Left lobe of liver (tissue), 2 donors: ENCODE results near the gene DPCD. TPM values are rescaled to one million over a fixed set of nuclear protein-coding genes. Genes with fewer than 3 reads are reported as not detected.

Experiments
- ATAC-seq: fragments of 200-7000 bp; cut with Tn5 transposase; one replicate; pipeline ENCODE4 v1.9.1; 2020; ENCODE audit warnings: mild to moderate bottlenecking, moderate library complexity
- DNase-seq: peaks from one replicate; pipeline ENCODE4 v3.0.0-alpha.2; 2020; ENCODE audit warnings: low spot score
- total RNA-seq: library from RNA; stranded (reverse); gene quantifications from one replicate; pipeline ENCODE4 v1.2.1, GENCODE V29; 2021
- donor health status: DM: no; HTN: no; CAD: no; lungs with moderate emphysema.
- donor health status: DM: no; HTN: yes; CAD: no.

DPCD gene
- total RNA-seq, 1 donor from 2014 or later = 3.6 TPM

GRCh38 chr10:101651336-101651735 is 63.2 kb downstream of the DPCD start:
- no peak for ATAC-seq

DNA sequence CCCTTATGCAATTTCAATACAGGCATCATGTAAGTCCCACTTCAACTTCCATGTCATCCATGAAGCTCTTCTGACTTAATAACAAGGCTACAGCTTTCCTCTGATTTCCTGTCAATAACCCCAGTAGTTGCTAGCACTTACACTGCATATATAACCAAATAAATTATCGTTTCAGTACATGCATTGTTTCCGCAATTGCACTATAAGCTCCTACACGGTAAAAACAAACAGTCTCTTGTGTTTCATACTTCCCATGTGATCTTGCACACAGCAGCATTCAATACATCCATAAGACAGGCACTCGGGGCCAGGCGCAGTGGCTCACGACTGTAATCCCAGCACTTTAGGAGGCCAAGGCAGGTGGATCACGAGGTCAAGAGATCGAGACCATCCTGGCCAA is 65.4 kb downstream of the DPCD start:
- DNase-seq (no peak), ATAC-seq (no peak)

More at GRCh38 chr10:101651336-101651735, 63.2 kb downstream of the DPCD start:
- DNase-seq = no peak

GRCh38 chr10:101655570-101655969 is 67.4 kb downstream of the DPCD start:
- DNase-seq = no peak
- no peak for ATAC-seq

- ATAC-seq = no peak
Measured at GRCh38 chr10:101656890-101657289, 68.8 kb downstream of the DPCD start.

DNA sequence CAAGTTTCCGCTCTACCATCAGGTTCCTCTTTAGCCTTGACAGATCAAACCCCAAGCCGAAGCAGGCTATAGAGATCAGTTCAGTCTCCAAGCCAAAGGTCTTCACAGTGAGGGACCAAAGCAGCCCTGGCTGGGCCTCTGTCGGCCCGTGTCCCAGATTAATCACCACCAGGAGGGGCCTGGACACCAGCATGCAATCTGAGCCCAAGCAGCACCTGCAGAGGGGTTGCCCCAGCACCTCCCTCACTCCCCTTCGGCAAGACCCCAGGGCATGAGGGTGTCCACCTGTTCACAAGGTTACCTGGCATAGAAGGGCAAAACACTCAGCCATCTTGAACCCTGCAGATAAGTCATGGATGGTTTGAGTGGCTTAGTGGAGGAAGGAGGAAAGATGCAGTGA is 70.9 kb downstream of the DPCD start:
- DNase-seq (no peak), ATAC-seq (no peak)

More at GRCh38 chr10:101656890-101657289, 68.8 kb downstream of the DPCD start:
- DNase-seq = no peak

Other genes starting within 250 kb of the DPCD start
- gene BTRC, start 234.2 kb upstream of the DPCD start, total RNA-seq = 7.1 TPM
- 16.6 TPM for gene POLL, start 64 bp upstream of the DPCD start, total RNA-seq
- 32.2 TPM for gene FBXW4, start 106.8 kb downstream of the DPCD start, total RNA-seq
- gene FGF8, start 187.8 kb downstream of the DPCD start, total RNA-seq = not detected
- gene NPM3, start 195.1 kb downstream of the DPCD start, total RNA-seq = 7.2 TPM
- 32.8 TPM for gene OGA, start 230.1 kb downstream of the DPCD start, total RNA-seq